HepG2 (cell line): ENCODE results near the gene CKAP2L.

Source experiments
- BRCA1 ChIP-seq: sonication (generic); formaldehyde crosslinking; IDR thresholded peaks from 2 replicates; pipeline ENCODE4 v1.4.0; 2020; ENCODE audit warnings: missing genetic modification reagents
- ISX ChIP-seq: sonication (generic); formaldehyde crosslinking; conservative IDR thresholded peaks from 2 replicates; pipeline ENCODE4 v1.5.0; 2020; ENCODE audit warnings: missing genetic modification reagents
- POLR2A ChIP-seq, 2 experiments: IDR thresholded peaks; 2 replicates each; pipeline ENCODE4 v1.6.1; 2011; ENCODE audit warnings: low read depth in 2 of 2, low read length in 2 of 2, mild to moderate bottlenecking in 1 of 2, moderate library complexity in 1 of 2; ENCODE audit not compliant: insufficient read depth in 1 of 2
- SMAD1 ChIP-seq: sonication (generic); formaldehyde crosslinking; IDR thresholded peaks from 2 replicates; pipeline ENCODE4 v1.4.0; 2020; ENCODE audit warnings: missing genetic modification reagents, low read depth, mild to moderate bottlenecking, borderline replicate concordance
- ZNF24 ChIP-seq: fragments of 450-650 bp; IDR thresholded peaks from 2 replicates; pipeline ENCODE4 v1.6.1; 2017; ENCODE audit warnings: antibody characterized with exemption, mild to moderate bottlenecking
- ZNF704 ChIP-seq: sonication (generic); formaldehyde crosslinking; IDR thresholded peaks from 2 replicates; pipeline ENCODE4 v1.8.1; 2023; ENCODE audit warnings: mild to moderate bottlenecking, inconsistent platforms, moderate library complexity, missing genetic modification reagents, borderline replicate concordance

- TF ChIP-seq BRCA1 (CRISPR knock-in tag) (no peak), POLR2A (IDR thresholded peaks at IDR 0.05; ENCODE audit: insufficient read depth in 1 of 2, low read depth in 2 of 2, low read length in 2 of 2) (no peak), SMAD1 (CRISPR knock-in tag) (no peak), ZNF704 (no peak), ZNF24 (no peak), ISX (no peak)
These were observed 29.8 kb upstream of the CKAP2L start for GRCh38 chr2:112794131-112794733.
